Coronary artery (tissue), 2 donors: ENCODE measurements around the gene STH.
"Not testable (repeated sequence)": the region's sequence is repeated elsewhere in the genome, so short reads cannot be mapped to it uniquely, and the experiment has no call there.

Source experiments
- DNase-seq: peaks from one replicate; pipeline ENCODE4 v3.0.0-alpha.2; 2017; ENCODE audit warnings: low spot score
- H3K27ac ChIP-seq, 2 donors: fragments of 200-600 bp; sonication (generic); one replicate each; pipeline ENCODE4 v1.5.1; 2016 to 2019
- H3K4me3 ChIP-seq: fragments of 200-600 bp; sonication (generic); 2 replicates; pipeline ENCODE4 v1.5.1; 2016; ENCODE audit warnings: mild to moderate bottlenecking, moderate library complexity
- TF ChIP-seq, protein P1 (sequence below): fragments of 200-600 bp; sonication (generic); IDR thresholded peaks from one replicate; pipeline ENCODE4 v1.5.1; 2019; ENCODE audit warnings: antibody characterized with exemption

The STH gene

GRCh38 chr17:45953561-45953960 lies 45.5 kb upstream of the STH start:
- DNase-seq, result no peak
- H3K4me3 ChIP-seq, result no peak overlapping the region
- TF ChIP-seq, protein P1, sequence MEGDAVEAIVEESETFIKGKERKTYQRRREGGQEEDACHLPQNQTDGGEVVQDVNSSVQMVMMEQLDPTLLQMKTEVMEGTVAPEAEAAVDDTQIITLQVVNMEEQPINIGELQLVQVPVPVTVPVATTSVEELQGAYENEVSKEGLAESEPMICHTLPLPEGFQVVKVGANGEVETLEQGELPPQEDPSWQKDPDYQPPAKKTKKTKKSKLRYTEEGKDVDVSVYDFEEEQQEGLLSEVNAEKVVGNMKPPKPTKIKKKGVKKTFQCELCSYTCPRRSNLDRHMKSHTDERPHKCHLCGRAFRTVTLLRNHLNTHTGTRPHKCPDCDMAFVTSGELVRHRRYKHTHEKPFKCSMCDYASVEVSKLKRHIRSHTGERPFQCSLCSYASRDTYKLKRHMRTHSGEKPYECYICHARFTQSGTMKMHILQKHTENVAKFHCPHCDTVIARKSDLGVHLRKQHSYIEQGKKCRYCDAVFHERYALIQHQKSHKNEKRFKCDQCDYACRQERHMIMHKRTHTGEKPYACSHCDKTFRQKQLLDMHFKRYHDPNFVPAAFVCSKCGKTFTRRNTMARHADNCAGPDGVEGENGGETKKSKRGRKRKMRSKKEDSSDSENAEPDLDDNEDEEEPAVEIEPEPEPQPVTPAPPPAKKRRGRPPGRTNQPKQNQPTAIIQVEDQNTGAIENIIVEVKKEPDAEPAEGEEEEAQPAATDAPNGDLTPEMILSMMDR, result no peak
- no peak overlapping the region for H3K27ac ChIP-seq

- H3K27ac ChIP-seq, result no peak overlapping the region
- H3K4me3 ChIP-seq, result no peak overlapping the region
- DNase-seq, result no peak
- TF ChIP-seq, protein P1, result no peak
These were observed 44.1 kb upstream of the STH start for GRCh38 chr17:45954914-45955313.

DNA sequence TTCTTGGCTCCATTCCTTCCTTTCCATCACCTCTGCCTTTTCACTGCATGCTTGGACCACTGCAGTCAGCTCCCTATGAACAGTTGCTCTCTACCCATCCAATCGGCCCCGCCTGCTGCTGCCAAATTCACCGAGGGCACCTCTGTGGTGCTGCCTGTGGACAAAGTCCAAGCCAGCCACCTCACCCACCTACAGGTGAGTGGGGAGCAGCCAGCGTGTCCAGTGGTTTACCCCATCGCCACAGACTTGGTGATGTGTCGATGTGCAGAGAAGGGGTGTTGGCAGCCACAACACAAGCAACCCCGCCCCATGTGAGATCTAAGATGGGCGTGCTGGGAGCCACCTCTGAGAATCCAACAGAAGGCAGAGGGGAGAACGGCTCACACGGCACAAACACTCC lies 43.7 kb upstream of the STH start:
- Histone ChIP-seq H3K4me3 (no peak overlapping the region), H3K27ac (no peak overlapping the region)
- DNase-seq, result no peak
- TF ChIP-seq, protein P1, result no peak

DNA sequence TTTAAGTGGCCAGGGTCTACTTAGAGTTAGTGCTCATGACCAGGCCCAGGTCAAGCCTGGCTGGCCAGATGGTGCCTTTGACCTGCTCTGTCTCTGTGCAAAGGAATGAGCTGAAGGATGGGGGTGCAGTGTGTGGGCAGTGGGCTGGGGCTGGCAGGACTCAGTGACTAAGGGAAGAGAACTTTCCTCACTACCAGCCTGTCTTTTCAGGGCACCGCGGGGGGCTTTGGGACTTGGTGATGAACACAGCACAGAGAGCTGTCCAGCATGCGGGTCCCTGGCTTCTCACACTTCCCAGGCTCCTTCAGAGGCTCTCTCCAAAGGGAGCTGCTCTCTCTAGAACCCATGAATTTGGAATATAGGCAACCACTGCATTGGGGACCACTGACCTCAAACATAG lies 43.0 kb upstream of the STH start:
- TF ChIP-seq, protein P1, result no peak
- H3K27ac ChIP-seq, result no peak overlapping the region
- no peak overlapping the region for H3K4me3 ChIP-seq
- DNase-seq, result no peak

DNA sequence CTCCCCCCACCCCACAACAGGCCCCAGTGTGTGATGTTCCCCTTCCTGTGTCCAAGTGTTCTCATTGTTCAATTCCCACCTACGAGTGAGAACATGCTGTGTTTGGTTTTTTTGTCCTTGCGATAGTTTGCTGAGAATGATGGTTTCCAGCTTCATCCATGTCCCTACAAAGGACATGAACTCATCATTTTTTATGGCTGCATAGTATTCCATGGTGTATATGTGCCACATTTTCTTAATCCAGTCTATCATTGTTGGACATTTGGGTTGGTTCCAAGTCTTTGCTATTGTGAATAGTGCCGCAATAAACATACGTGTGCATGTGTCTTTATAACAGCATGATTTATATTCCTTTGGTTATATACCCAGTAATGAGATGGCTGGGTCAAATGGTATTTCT lies 42.3 kb upstream of the STH start:
- not testable (repeated sequence) for H3K27ac ChIP-seq, DNase-seq, H3K4me3 ChIP-seq

- Histone ChIP-seq H3K27ac (no peak overlapping the region), H3K4me3 (no peak overlapping the region)
- DNase-seq, result no peak
- TF ChIP-seq, protein P1, result no peak
These were observed 40.7 kb upstream of the STH start for GRCh38 chr17:45958307-45958706.

- Histone ChIP-seq H3K4me3 (no peak overlapping the region), H3K27ac (no peak overlapping the region)
- TF ChIP-seq, protein P1, result no peak
- no peak for DNase-seq
These were observed 39.9 kb upstream of the STH start for GRCh38 chr17:45958994-45959665.
